Esophagus muscularis mucosa (tissue), 4 donors: ENCODE measurements around the gene LCK. TPM values are rescaled to one million over a fixed set of nuclear protein-coding genes. Genes with fewer than 3 reads are reported as not detected.

Source experiments
- DNase-seq: peaks from one replicate; pipeline ENCODE4 v3.0.0-alpha.2; 2017; ENCODE audit errors: extremely low spot score
- H3K27ac ChIP-seq, 4 donors: fragments of 200-600 bp; sonication (generic); replicated peaks in 1 of 4; 1 replicate in 3 of 4; 2 replicates in 1 of 4; pipeline ENCODE4 v1.5.1; 2016 to 2019; ENCODE audit warnings: mild to moderate bottlenecking in 1 of 4
- H3K27me3 ChIP-seq, 4 donors: fragments of 200-600 bp; sonication (generic); one replicate each; pipeline versions ENCODE4 v1.5.1 to v1.6.0; 2016 to 2019
- H3K36me3 ChIP-seq, 4 donors: fragments of 200-600 bp; sonication (generic); one replicate each; pipeline ENCODE4 v1.5.1; 2016 to 2019
- H3K4me1 ChIP-seq, 4 donors: fragments of 200-600 bp; sonication (generic); one replicate each; pipeline ENCODE4 v1.5.1; 2016 to 2019
- H3K4me3 ChIP-seq, 4 donors: fragments of 200-600 bp; sonication (generic); 1 replicate in 2 of 4; 2 replicates in 2 of 4; pipeline ENCODE4 v1.5.1; 2016 to 2019; ENCODE audit warnings: mild to moderate bottlenecking in 4 of 4, moderate library complexity in 1 of 4
- H3K9me3 ChIP-seq, 4 donors: fragments of 200-600 bp; sonication (generic); 1 replicate in 3 of 4; 2 replicates in 1 of 4; pipeline ENCODE4 v1.5.1; 2016 to 2019
- EP300 ChIP-seq: sonication (generic); formaldehyde crosslinking; IDR thresholded peaks from one replicate; pipeline ENCODE4 v1.6.1; 2017; ENCODE audit warnings: antibody characterized with exemption
- POLR2A ChIP-seq: fragments of 450-650 bp; IDR thresholded peaks from one replicate; pipeline ENCODE4 v1.6.1; 2017; ENCODE audit warnings: antibody characterized with exemption, moderate library complexity, mild to moderate bottlenecking, low read depth
- POLR2AphosphoS5 ChIP-seq, 2 donors: sonication (generic); formaldehyde crosslinking; IDR thresholded peaks; one replicate each; pipeline ENCODE4 v1.6.1; 2017; ENCODE audit warnings: antibody characterized with exemption in 2 of 2
- WGBS: methylation state at CpG from one replicate; pipeline ENCODE4 v1.1.5; 2018; 5-methylcytosine and 5-hydroxymethylcytosine counted together
- intact Hi-C: fragments of 100-400 bp; cut with DNase I; formaldehyde crosslinking; loops from one replicate; pipeline ENCODE4 v1.15.1; 2023
- total RNA-seq, 4 donors: library from RNA; depleted of rRNA; stranded (reverse); fragments of >200 nt; gene quantifications; one replicate each; pipeline versions ENCODE4 v1.1.0 to v1.2.1, GENCODE V29; 2016
- TF ChIP-seq, protein P1 (sequence below), 3 experiments: fragments of 200-600 bp in 2 of 3; fragments of 450-650 bp in 1 of 3; sonication (generic) in 2 of 3; IDR thresholded peaks; one replicate each; pipeline ENCODE4 v1.5.1; 2017 to 2019; ENCODE audit warnings: antibody characterized with exemption in 3 of 3, mild to moderate bottlenecking in 2 of 3, moderate library complexity in 1 of 3

LCK gene
- total RNA-seq, 4 donors from 2014 or later: 0.42 to 2.8 (median 1.1) TPM

DNA sequence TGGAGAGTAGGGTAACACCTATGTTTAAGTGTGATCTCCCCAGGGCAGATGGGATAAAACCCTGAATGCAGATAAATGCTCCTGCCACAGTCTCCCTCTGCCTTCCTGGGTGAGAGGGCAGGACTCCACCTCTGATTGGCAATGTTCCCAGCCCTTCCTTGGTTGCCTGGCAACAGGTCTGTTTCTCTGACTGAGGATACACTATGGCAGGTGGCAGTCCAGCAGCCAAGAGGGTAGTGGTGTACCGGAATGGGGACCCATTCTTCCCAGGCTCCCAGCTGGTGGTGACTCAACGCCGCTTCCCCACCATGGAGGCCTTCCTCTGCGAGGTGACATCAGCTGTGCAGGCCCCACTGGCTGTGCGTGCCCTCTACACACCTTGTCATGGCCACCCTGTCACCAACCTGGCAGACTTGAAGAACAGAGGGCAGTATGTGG, 42.2 kb upstream of the LCK start, which contains the start of gene DCDC2B:
Gene DCDC2B, plus strand, starts transcription at position 199 of the 438 bp plus-strand sequence. Its CDS starts 5 bp downstream, at position 204.
- DNase-seq: no peak
- H3K36me3 ChIP-seq: peaks cover 0 to 9% (median 1%) of the 10 kb centered on the region in 4 donors
- WGBS: 69% methylated on average over 3 of the region's 5 CpGs
- no peak within 1 kb of the TSS for H3K4me3 ChIP-seq
- no peak within 1 kb of the TSS for H3K27ac ChIP-seq
- H3K4me1 ChIP-seq: peaks cover 13 to 27% (median 23%) of the 10 kb centered on the region in 4 donors
- no peaks in the 10 kb centered on the region for H3K27me3 ChIP-seq
- intact Hi-C loops: no loop called here
- TF ChIP-seq POLR2AphosphoS5 (IDR thresholded peaks at IDR 0.05): peak in 1 of 2 donors; percentile 22
- TF ChIP-seq, protein P1, sequence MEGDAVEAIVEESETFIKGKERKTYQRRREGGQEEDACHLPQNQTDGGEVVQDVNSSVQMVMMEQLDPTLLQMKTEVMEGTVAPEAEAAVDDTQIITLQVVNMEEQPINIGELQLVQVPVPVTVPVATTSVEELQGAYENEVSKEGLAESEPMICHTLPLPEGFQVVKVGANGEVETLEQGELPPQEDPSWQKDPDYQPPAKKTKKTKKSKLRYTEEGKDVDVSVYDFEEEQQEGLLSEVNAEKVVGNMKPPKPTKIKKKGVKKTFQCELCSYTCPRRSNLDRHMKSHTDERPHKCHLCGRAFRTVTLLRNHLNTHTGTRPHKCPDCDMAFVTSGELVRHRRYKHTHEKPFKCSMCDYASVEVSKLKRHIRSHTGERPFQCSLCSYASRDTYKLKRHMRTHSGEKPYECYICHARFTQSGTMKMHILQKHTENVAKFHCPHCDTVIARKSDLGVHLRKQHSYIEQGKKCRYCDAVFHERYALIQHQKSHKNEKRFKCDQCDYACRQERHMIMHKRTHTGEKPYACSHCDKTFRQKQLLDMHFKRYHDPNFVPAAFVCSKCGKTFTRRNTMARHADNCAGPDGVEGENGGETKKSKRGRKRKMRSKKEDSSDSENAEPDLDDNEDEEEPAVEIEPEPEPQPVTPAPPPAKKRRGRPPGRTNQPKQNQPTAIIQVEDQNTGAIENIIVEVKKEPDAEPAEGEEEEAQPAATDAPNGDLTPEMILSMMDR (IDR thresholded peaks at IDR 0.05): no peak
- TF ChIP-seq EP300: no peak
- H3K9me3 ChIP-seq: no peaks in the 10 kb centered on the region

DNA sequence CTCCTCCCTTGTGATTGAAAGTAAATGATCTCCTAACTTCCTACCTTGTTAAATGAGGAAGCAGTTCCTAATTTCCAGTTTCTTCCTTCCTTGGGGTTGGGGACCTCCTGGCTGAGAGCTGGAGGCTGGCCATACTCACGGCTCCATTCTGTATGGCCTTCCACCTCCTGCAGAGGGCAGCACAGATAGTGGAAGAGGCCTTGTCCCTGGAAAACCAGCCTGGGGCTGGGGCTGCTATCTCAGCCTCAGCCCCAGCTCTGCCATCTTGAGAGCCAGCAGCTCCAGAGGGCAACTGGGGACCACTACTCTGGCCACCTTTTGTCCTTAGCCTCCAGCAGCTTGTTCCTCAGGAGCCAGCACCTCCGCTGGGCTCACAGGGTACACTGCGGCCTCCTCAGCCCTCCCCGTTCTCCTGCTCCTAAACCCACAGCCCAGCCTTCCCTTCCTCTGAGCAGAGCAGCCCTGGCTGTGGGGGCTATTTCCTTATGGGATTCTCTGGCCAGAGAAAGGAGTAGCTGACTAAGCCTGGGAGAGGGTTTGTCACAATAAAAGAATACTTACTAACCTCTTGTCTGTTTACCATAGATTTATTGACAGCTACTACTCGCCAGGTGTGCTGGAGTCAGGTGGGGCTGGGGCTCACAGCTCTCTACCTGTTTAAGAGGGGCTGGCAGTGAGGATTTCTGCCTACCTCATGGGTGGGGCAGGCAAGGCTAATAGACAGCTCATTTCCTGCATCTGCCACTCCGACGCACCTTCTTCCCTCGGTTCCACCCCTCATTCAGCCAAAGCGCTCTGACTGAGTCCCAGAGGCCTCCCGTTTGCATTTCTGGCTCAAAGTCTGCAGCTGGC, 35.2 kb upstream of the LCK start:
- H3K27me3 ChIP-seq: no peaks in the 10 kb centered on the region
- intact Hi-C loops: no loop called here
- 75% methylated on average over 10 of the region's 10 CpGs for WGBS
- peaks cover 28 to 72% (median 44%) of the 10 kb centered on the region in 4 donors for H3K36me3 ChIP-seq
- no peaks in the 10 kb centered on the region for H3K9me3 ChIP-seq
- TF ChIP-seq, protein P1 (IDR thresholded peaks at IDR 0.05): peak; percentile 60 to 76 (median 68)
- TF ChIP-seq EP300 (no peak), POLR2A (no peak), POLR2AphosphoS5 (IDR thresholded peaks at IDR 0.05) (peak in 1 of 2 donors; percentile 24)
- DNase-seq: no peak
- peak overlapping the region in 2 of 4 donors; percentile 39 to 43 for H3K27ac ChIP-seq
- peaks cover 7 to 26% (median 13%) of the 10 kb centered on the region in 4 donors for H3K4me1 ChIP-seq
- no peak overlapping the region for H3K4me3 ChIP-seq

DNA sequence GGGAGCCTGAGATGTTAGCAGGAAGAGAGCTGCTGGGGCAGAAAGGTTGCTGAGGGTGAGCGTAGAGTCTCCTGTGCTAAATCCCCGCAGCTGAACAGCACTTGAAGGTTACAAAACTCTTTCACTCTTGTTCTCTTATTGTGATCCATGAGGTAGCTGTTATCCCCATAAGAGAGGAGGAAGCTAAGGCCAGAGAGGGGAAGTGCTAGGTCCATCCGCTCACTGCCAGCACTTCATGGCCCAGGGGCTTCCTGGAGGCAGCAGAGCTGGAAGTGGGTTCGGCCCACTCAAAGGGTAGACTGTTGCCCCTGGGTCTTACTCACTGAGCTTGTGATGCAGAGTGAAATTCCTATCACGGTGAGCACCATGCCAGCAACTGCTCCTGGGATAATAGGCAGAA, 34.5 kb upstream of the LCK start:
- Histone ChIP-seq H3K9me3 (no peaks in the 10 kb centered on the region), H3K4me1 (peaks cover 14 to 33% (median 20%) of the 10 kb centered on the region in 4 donors), H3K27ac (no peak overlapping the region), H3K36me3 (peaks cover 28 to 72% (median 44%) of the 10 kb centered on the region in 4 donors), H3K4me3 (no peak overlapping the region), H3K27me3 (no peaks in the 10 kb centered on the region)
- WGBS: 94% methylated on average over 4 of the region's 5 CpGs
- DNase-seq: no peak
- TF ChIP-seq POLR2AphosphoS5 (IDR thresholded peaks at IDR 0.05) (no peak), EP300 (no peak), POLR2A (no peak)
- TF ChIP-seq, protein P1 (IDR thresholded peaks at IDR 0.05): no peak
- intact Hi-C loops: no loop called here

DNA sequence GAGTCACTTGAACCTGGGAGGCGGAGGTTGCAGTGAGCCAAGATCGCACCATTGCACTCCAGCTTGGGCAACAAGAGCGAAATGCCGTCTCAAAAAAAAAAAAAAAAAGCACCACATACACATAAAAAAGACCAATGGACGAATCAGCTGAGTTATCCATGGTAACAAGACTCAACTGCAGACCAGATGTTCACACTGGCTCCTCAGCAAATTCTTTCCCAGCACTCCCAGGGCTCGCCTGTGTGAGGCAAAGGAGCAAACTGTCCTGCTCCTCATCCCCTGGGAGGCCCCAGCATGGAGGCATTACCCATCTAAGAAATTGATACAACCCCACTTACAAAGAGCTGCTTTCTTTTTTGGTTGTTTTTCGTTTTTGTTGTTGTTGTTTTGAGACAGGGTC, 32.0 kb upstream of the LCK start:
- DNase-seq: no peak
- Histone ChIP-seq H3K27me3 (no peaks in the 10 kb centered on the region), H3K27ac (no peak overlapping the region), H3K9me3 (no peaks in the 10 kb centered on the region), H3K36me3 (peaks cover 29 to 66% (median 46%) of the 10 kb centered on the region in 4 donors), H3K4me1 (peaks cover 29 to 50% (median 37%) of the 10 kb centered on the region in 4 donors), H3K4me3 (no peak overlapping the region)
- 88% methylated on average over 7 of the region's 7 CpGs for WGBS
- TF ChIP-seq EP300: no peak
- intact Hi-C loops: no loop called here
